H1 (cell line): ENCODE measurements around the gene KCNJ4. TPM values are rescaled to one million over a fixed set of nuclear protein-coding genes. Genes with fewer than 3 reads are reported as not detected.

Experiments
- CTCF ChIA-PET: fragments of 300-600 bp; sonication (Branson Sonifier 250); formaldehyde crosslinking; loops from one replicate; lab custom pipeline; 2021; ENCODE audit not compliant: partially characterized antibody; lab: Charles Lee
- POLR2A ChIA-PET: fragments of 300-600 bp; sonication (Branson Sonifier 250); formaldehyde crosslinking; loops from one replicate; lab custom pipeline; 2021; ENCODE audit warnings: inconsistent platforms; ENCODE audit not compliant: partially characterized antibody; lab: Charles Lee
- DNase-seq, 2 experiments: peaks; one replicate each; pipeline versions ENCODE4 v3.0.0 to v3.0.0-alpha.2; 2010 to 2022; ENCODE audit warnings: low spot score in 2 of 2, low read depth in 1 of 2, mixed read lengths in 1 of 2
- FAIRE-seq: peaks from 2 replicates; lab custom pipeline; 2011; peaks lifted over from hg19 to GRCh38; lab: Jason Lieb, UNC
- H2AFZ ChIP-seq: 2 replicates; pipeline ENCODE4 v1.8.1; 2012; ENCODE audit warnings: low read length, inconsistent platforms
- H2AK5ac ChIP-seq: 2 replicates; pipeline ENCODE4 v1.6.1; 2013; ENCODE audit warnings: low read depth, low read length
- H2BK120ac ChIP-seq: replicated peaks from 2 replicates; pipeline ENCODE3; 2013; ENCODE audit warnings: low read depth, low read length, inconsistent platforms
- H2BK12ac ChIP-seq: 2 replicates; pipeline ENCODE4 v1.6.1; 2013; ENCODE audit warnings: low read depth, low read length
- H2BK15ac ChIP-seq: 2 replicates; pipeline ENCODE4 v1.6.1; 2013; ENCODE audit warnings: low read length
- H2BK20ac ChIP-seq: 2 replicates; pipeline ENCODE4 v1.6.1; 2013; ENCODE audit warnings: low read length
- H2BK5ac ChIP-seq: 2 replicates; pipeline ENCODE4 v1.6.1; 2013; ENCODE audit warnings: low read depth, low read length
- H3K14ac ChIP-seq: 2 replicates; pipeline ENCODE4 v1.6.1; 2013; ENCODE audit warnings: inconsistent platforms; ENCODE audit not compliant: insufficient read length
- H3K18ac ChIP-seq: 2 replicates; pipeline ENCODE4 v1.6.1; 2013; ENCODE audit warnings: low read length; ENCODE audit errors: extremely low read depth
- H3K23ac ChIP-seq: 2 replicates; pipeline ENCODE4 v1.6.1; 2013; ENCODE audit warnings: inconsistent platforms; ENCODE audit not compliant: insufficient read length
- H3K23me2 ChIP-seq: 2 replicates; pipeline ENCODE4 v1.6.1; 2013; ENCODE audit warnings: low read depth, low read length
- H3K27ac ChIP-seq: 2 replicates; pipeline ENCODE4 v1.6.1; 2011; ENCODE audit warnings: low read depth, low read length, inconsistent platforms
- H3K27me3 ChIP-seq, 4 experiments: replicated peaks in 1 of 4; 1 replicate in 1 of 4; 2 replicates in 3 of 4; pipeline versions ENCODE4 v1.6.1 to v1.8.1; 2011 to 2013; ENCODE audit warnings: low read length in 3 of 4, mild to moderate bottlenecking in 3 of 4, inconsistent platforms in 2 of 4, mixed read lengths in 2 of 4, moderate library complexity in 1 of 4; ENCODE audit not compliant: control insufficient read depth in 3 of 4, insufficient read depth in 3 of 4; ENCODE audit errors: extremely low read depth in 1 of 4
- H3K36me3 ChIP-seq, 4 experiments: 2 replicates each; pipeline versions ENCODE4 v1.6.1 to v1.8.1; 2011 to 2013; ENCODE audit warnings: mild to moderate bottlenecking in 4 of 4, low read length in 3 of 4, moderate library complexity in 2 of 4, control low read depth in 1 of 4, inconsistent platforms in 1 of 4; ENCODE audit not compliant: insufficient read depth in 4 of 4, control insufficient read depth in 2 of 4
- H3K4ac ChIP-seq: replicated peaks from 2 replicates; pipeline ENCODE3; 2013; ENCODE audit warnings: low read length, low read depth, mixed read lengths, inconsistent platforms; ENCODE audit not compliant: insufficient read length
- H3K4me1 ChIP-seq, 4 experiments: replicated peaks in 1 of 4; 1 replicate in 1 of 4; 2 replicates in 3 of 4; pipeline versions ENCODE4 v1.6.1 to v1.8.1; 2011 to 2013; ENCODE audit warnings: low read length in 3 of 4, inconsistent platforms in 2 of 4, mixed read lengths in 1 of 4; ENCODE audit not compliant: insufficient read depth in 4 of 4, control insufficient read depth in 3 of 4
- H3K4me2 ChIP-seq, 2 experiments: 2 replicates each; pipeline versions ENCODE4 v1.6.1 to v1.8.1; 2011 to 2013; ENCODE audit warnings: low read depth in 2 of 2, low read length in 2 of 2, control low read depth in 1 of 2, inconsistent platforms in 1 of 2, mild to moderate bottlenecking in 1 of 2; ENCODE audit not compliant: insufficient read depth in 1 of 2
- H3K4me3 ChIP-seq, 4 experiments: fragments of 200-600, 300-600 bp in 1 of 4; sonication (generic), shearing (Covaris generic), sonication (Bioruptor Twin) in 1 of 4; 2 replicates each; pipeline versions ENCODE4 v1.5.1 to v1.8.1; 2011 to 2016; ENCODE audit warnings: low read length in 4 of 4, low read depth in 3 of 4, control low read depth in 2 of 4, inconsistent platforms in 2 of 4, mild to moderate bottlenecking in 2 of 4, mixed read lengths in 1 of 4, moderate library complexity in 1 of 4; ENCODE audit not compliant: insufficient read depth in 2 of 4; ENCODE audit errors: extremely low read depth in 1 of 4
- H3K56ac ChIP-seq: replicated peaks from 2 replicates; pipeline ENCODE3; 2013; ENCODE audit warnings: low read depth, mild to moderate bottlenecking, mixed read lengths, low read length, inconsistent platforms; ENCODE audit not compliant: insufficient read length
- H3K79me1 ChIP-seq: 2 replicates; pipeline ENCODE4 v1.6.1; 2013; ENCODE audit warnings: low read depth, low read length, control low read depth
- H3K79me2 ChIP-seq, 2 experiments: 2 replicates each; pipeline versions ENCODE4 v1.6.1 to v1.8.1; 2012 to 2013; ENCODE audit warnings: low read length in 2 of 2, mild to moderate bottlenecking in 2 of 2, inconsistent platforms in 1 of 2; ENCODE audit not compliant: insufficient read depth in 2 of 2, control insufficient read depth in 1 of 2
- H3K9ac ChIP-seq, 4 experiments: replicated peaks in 1 of 4; 1 replicate in 1 of 4; 2 replicates in 3 of 4; pipeline versions ENCODE4 v1.6.1 to v1.8.1; 2011 to 2013; ENCODE audit warnings: low read depth in 3 of 4, low read length in 3 of 4, control low read depth in 2 of 4, mild to moderate bottlenecking in 2 of 4, moderate library complexity in 2 of 4, inconsistent platforms in 1 of 4; ENCODE audit errors: extremely low read depth in 1 of 4
- H3K9me3 ChIP-seq, 2 experiments: 2 replicates each; pipeline versions ENCODE4 v1.6.1 to v1.8.1; 2012 to 2013; ENCODE audit warnings: mild to moderate bottlenecking in 2 of 2, moderate library complexity in 2 of 2, control low read depth in 1 of 2, inconsistent platforms in 1 of 2, low read depth in 1 of 2, low read length in 1 of 2, mixed read lengths in 1 of 2; ENCODE audit not compliant: insufficient read depth in 2 of 2
- H4K20me1 ChIP-seq, 2 experiments: replicated peaks in 1 of 2; 2 replicates each; pipeline versions ENCODE3 to v1.8.1; 2011 to 2013; ENCODE audit warnings: inconsistent platforms in 2 of 2, low read length in 2 of 2, mild to moderate bottlenecking in 1 of 2; ENCODE audit not compliant: insufficient read depth in 2 of 2, control insufficient read depth in 1 of 2
- H4K5ac ChIP-seq: 2 replicates; pipeline ENCODE4 v1.6.1; 2013; ENCODE audit warnings: low read length, low read depth, mixed read lengths, inconsistent platforms; ENCODE audit not compliant: insufficient read length
- H4K8ac ChIP-seq: 2 replicates; pipeline ENCODE4 v1.8.0; 2013; ENCODE audit warnings: mild to moderate bottlenecking, moderate library complexity, low read length, inconsistent platforms; ENCODE audit not compliant: insufficient read depth; ENCODE audit errors: extremely low read depth
- H4K91ac ChIP-seq: replicated peaks from 2 replicates; pipeline ENCODE3; 2013; ENCODE audit warnings: low read length, mixed read lengths, inconsistent platforms; ENCODE audit not compliant: insufficient read length
- CEBPB ChIP-seq: IDR thresholded peaks from 2 replicates; pipeline ENCODE4 v1.6.1; 2012; ENCODE audit warnings: low read depth, low read length
- JUND ChIP-seq: IDR thresholded peaks from 2 replicates; pipeline ENCODE4 v1.6.1; 2011; ENCODE audit warnings: mild to moderate bottlenecking, improper control_type of control experiment, low read length
- ZNF274 ChIP-seq: IDR thresholded peaks from 2 replicates; pipeline ENCODE4 v1.7.0; 2012; ENCODE audit warnings: low read length, borderline replicate concordance; ENCODE audit errors: extremely low read depth
- WGBS, 2 experiments: shearing (Covaris generic) in 1 of 2; methylation state at CpG; one replicate each; pipeline versions ENCODE4 v1.1.6 to v1.1.7; 2013 to 2015; ENCODE audit warnings: low lambda C conversion rate in 2 of 2, mixed read lengths in 2 of 2, inconsistent platforms in 1 of 2, low coverage in 1 of 2, missing lambda C conversion rate in 1 of 2; ENCODE audit not compliant: insufficient replicate concordance in 2 of 2, insufficient coverage in 1 of 2, insufficient read length in 1 of 2; ENCODE audit errors: extremely low coverage in 1 of 2, missing lambda C conversion rate in 1 of 2; 5-methylcytosine and 5-hydroxymethylcytosine counted together
- polyA plus RNA-seq, 7 experiments: library from polyadenylated mRNA; depleted of rRNA in 3 of 7; stranded (reverse) in 5 of 7; unstranded in 2 of 7; fragments of >200 nt in 5 of 7; fragments of 200-250 nt in 2 of 7; gene quantifications; 1 replicate in 5 of 7; 2 replicates in 1 of 7; 4 replicates in 1 of 7; pipeline versions ENCODE4 v1.2.1 to v1.2.3, GENCODE V29; 2011 to 2013; ENCODE audit warnings: missing spikeins in 2 of 7, mixed read lengths in 2 of 7
- total RNA-seq: library from RNA; stranded (reverse); fragmentation: NEBNext Ultra II Directional; extraction: Animal tissue kit (Norgen Biotek cat#: 25700); gene quantifications from 2 replicates; pipeline ENCODE4 v1.2.1, GENCODE V29; 2021

Gene KCNJ4
- total and polyA plus RNA-seq, 2 of the 8 experiments (the other 6 are each of a cell fraction or from before 2014, with no cell fraction given): 1.4 to 2.2 TPM

- Histone ChIP-seq H2BK12ac (no peak overlapping the region), H3K79me2 (peaks cover 0 to 5% of the 10 kb centered on the region in 2 experiments; a peak in 1 of 4 replicates), H3K23ac (no peak overlapping the region), H3K56ac (no peak overlapping the region), H3K14ac (no peak overlapping the region), H2BK5ac (no peak overlapping the region), H3K23me2 (no peaks in the 10 kb centered on the region), H3K4me2 (no peak overlapping the region), H2AFZ (no peak overlapping the region), H4K91ac (no peak overlapping the region), H2BK20ac (no peak overlapping the region), H3K9ac (no peak overlapping the region), H3K79me1 (no peaks in the 10 kb centered on the region), H3K36me3 (no peaks in the 10 kb centered on the region), H2BK15ac (no peak overlapping the region), H3K4ac (no peak overlapping the region), H3K4me1 (peaks cover 0 to 11% (median 7%) of the 10 kb centered on the region in 4 experiments; a peak in 5 of 7 replicates), H2AK5ac (no peak overlapping the region), H3K27ac (no peak overlapping the region), H4K8ac (no peak overlapping the region), H4K5ac (no peak overlapping the region), H4K20me1 (no peaks in the 10 kb centered on the region), H3K4me3 (no peak overlapping the region), H3K9me3 (no peaks in the 10 kb centered on the region), H3K18ac (no peak overlapping the region; the same call in 1 of the 2 replicates), H2BK120ac (no peak overlapping the region), H3K27me3 (no peaks in the 10 kb centered on the region)
- no peak for DNase-seq
- no peak for TF ChIP-seq JUND
- TF ChIP-seq CEBPB: no peak
- no peak for TF ChIP-seq ZNF274
- ChIA-PET POLR2A (interaction anchor here (0.8 to 1.9 kb wide), 4 partner anchors 16 to 324 kb away, joined by 3 to 5 read pairs (median 4); no protein-coding TSS in a partner anchor), CTCF (interaction anchor here (0.7 to 5.5 kb wide), 4 partner anchors 12 to 162 kb away, joined by 3 to 49 read pairs (median 4); no protein-coding TSS in a partner anchor)
- no peak for FAIRE-seq
- WGBS, 2 experiments: 90% methylated on average over 10 of the region's 12 CpGs; no CpG with 5 or more reads in 1 of the 2 experiments
These were observed 52.8 kb downstream of the KCNJ4 start for GRCh38 chr22:38402204-38402603.
